ENCODE data around the gene BTNL9. TPM values are rescaled to one million over a fixed set of nuclear protein-coding genes. Genes with fewer than 3 reads are reported as not detected.

BTNL9 gene
- total RNA-seq (2021) (not detected in 2 replicates), Bru-seq, nascent RNA (percentile 4 among the genes with signal in this experiment), BruChase-seq, experiment 1, labeled RNA remaining after a 2-hour chase (not detected), BruChase-seq, experiment 2, labeled RNA remaining after a 6-hour chase (percentile 4 among the genes with signal in this experiment)
- long read RNA-seq: 0 reads

- Histone ChIP-seq H3K4me1 (ENCODE audit: insufficient read depth, low read length, poor library complexity, severe bottlenecking) (no peaks in the 10 kb centered on the region), H3K9me3 (ENCODE audit: low read depth, low read length, poor library complexity, severe bottlenecking) (no peaks in the 10 kb centered on the region), H3K27me3 (replicated peaks; ENCODE audit: insufficient read depth, low read depth, low read length, poor library complexity) (peaks cover 47% of the 10 kb centered on the region), H3K27ac (ENCODE audit: low read depth, low read length, poor library complexity, severe bottlenecking) (no peak within 1 kb of the TSS), H3K36me3 (ENCODE audit: insufficient read depth, low read length, poor library complexity, severe bottlenecking) (no peaks in the 10 kb centered on the region), H3K4me3 (ENCODE audit: low read depth, low read length, poor library complexity, severe bottlenecking) (no peak within 1 kb of the TSS)
- intact Hi-C loops (cut with micrococcal nuclease; ENCODE audit: unreplicated experiment): no loop called here
- no peak for TF ChIP-seq CTCF (conservative IDR thresholded peaks at IDR 0.05; ENCODE audit: low read depth, low read length)
- TF ChIP-seq EZH2 (IDR thresholded peaks at IDR 0.05; ENCODE audit: borderline replicate concordance, low read depth, low read length, poor library complexity, severe bottlenecking): no peak
- ChIA-PET POLR2A (ENCODE audit: low non-redundant PET) (no interaction called here), CTCF (no interaction called here)
- DNase-seq (ENCODE audit: low spot score): no peak
- no TSS peak for BruUV-seq (replicated peaks)
Observed at GRCh38 chr5:181039931-181040630, at the start of gene BTNL9. TSS of gene BTNL9 (plus strand) at chr5:181040266. CDS start at chr5:181045490, 5,224 bp downstream.

- H3K4me3 ChIP-seq (ENCODE audit: low read depth, low read length, poor library complexity, severe bottlenecking): no peak overlapping the region
- H3K4me1 ChIP-seq (ENCODE audit: insufficient read depth, low read length, poor library complexity, severe bottlenecking): no peaks in the 10 kb centered on the region
- TF ChIP-seq CTCF (conservative IDR thresholded peaks at IDR 0.05; ENCODE audit: low read depth, low read length) (no peak), EZH2 (IDR thresholded peaks at IDR 0.05; ENCODE audit: borderline replicate concordance, low read depth, low read length, poor library complexity, severe bottlenecking) (no peak)
- intact Hi-C loops (cut with micrococcal nuclease; ENCODE audit: unreplicated experiment): no loop called here
- BruUV-seq (replicated peaks): no TSS peak
- H3K36me3 ChIP-seq (ENCODE audit: insufficient read depth, low read length, poor library complexity, severe bottlenecking): no peaks in the 10 kb centered on the region
- POLR2A ChIA-PET (ENCODE audit: low non-redundant PET): no interaction called here
- no peak for DNase-seq (ENCODE audit: low spot score)
- CTCF ChIA-PET: no interaction called here
- no peaks in the 10 kb centered on the region for H3K9me3 ChIP-seq (ENCODE audit: low read depth, low read length, poor library complexity, severe bottlenecking)
- no peak overlapping the region for H3K27ac ChIP-seq (ENCODE audit: low read depth, low read length, poor library complexity, severe bottlenecking)
- H3K27me3 ChIP-seq (replicated peaks; ENCODE audit: insufficient read depth, low read depth, low read length, poor library complexity): peaks cover 17% of the 10 kb centered on the region
Observed at GRCh38 chr5:180990882-180991242, 49.2 kb upstream of the BTNL9 start.

- BruUV-seq (replicated peaks): no TSS peak
- ChIA-PET POLR2A (ENCODE audit: low non-redundant PET) (interaction anchor here (0.6 kb wide), 1 partner anchor 336 kb away, joined by 8 read pairs; no protein-coding TSS in a partner anchor), CTCF (no interaction called here)
- Histone ChIP-seq H3K4me1 (ENCODE audit: insufficient read depth, low read length, poor library complexity, severe bottlenecking) (no peaks in the 10 kb centered on the region), H3K27ac (ENCODE audit: low read depth, low read length, poor library complexity, severe bottlenecking) (no peak overlapping the region), H3K9me3 (ENCODE audit: low read depth, low read length, poor library complexity, severe bottlenecking) (no peaks in the 10 kb centered on the region), H3K27me3 (replicated peaks; ENCODE audit: insufficient read depth, low read depth, low read length, poor library complexity) (peaks cover 20% of the 10 kb centered on the region), H3K36me3 (ENCODE audit: insufficient read depth, low read length, poor library complexity, severe bottlenecking) (no peaks in the 10 kb centered on the region), H3K4me3 (ENCODE audit: low read depth, low read length, poor library complexity, severe bottlenecking) (no peak overlapping the region)
- intact Hi-C loops (cut with micrococcal nuclease; ENCODE audit: unreplicated experiment): no loop called here
- TF ChIP-seq CTCF (conservative IDR thresholded peaks at IDR 0.05; ENCODE audit: low read depth, low read length): no peak
- no peak for DNase-seq (ENCODE audit: low spot score)
Observed at GRCh38 chr5:181001947-181002346, 38.1 kb upstream of the BTNL9 start.

Measured in A673 (cell line).